ENCODE results near the gene DBH. TPM values are rescaled to one million over a fixed set of nuclear protein-coding genes. Genes with fewer than 3 reads are reported as not detected.

Gene DBH
- total and polyA plus RNA-seq, 10 of the 15 experiments (the other 5 are each of a cell fraction or from before 2014, with no cell fraction given) = not detected

DNA sequence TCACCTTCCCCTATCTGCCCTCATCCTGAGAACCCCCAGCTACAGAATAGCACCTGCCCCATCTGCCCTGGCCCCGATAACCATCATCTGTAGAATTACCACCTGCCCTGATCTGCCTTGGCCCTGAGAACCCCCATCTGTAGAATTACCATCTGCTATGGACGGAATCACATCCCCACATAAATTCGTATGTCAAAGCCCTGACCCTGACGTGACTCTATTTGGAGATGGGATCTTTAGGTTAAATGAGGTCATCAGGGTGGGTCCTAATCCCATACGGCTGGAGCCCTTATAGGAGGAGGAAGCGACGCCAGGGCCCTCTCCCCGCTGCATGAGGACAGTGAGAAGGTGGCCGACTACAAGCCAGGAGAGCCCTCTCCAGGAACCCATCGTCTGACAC is 69.4 kb downstream of the DBH start:
- WGBS (ENCODE audit: insufficient coverage, insufficient replicate concordance, low lambda C conversion rate, missing lambda C conversion rate) = 47% methylated on average over 10 of the region's 10 CpGs
- no TSS peak for BruUV-seq (replicated peaks)
- ChIA-PET RAD21 (ENCODE audit: unreplicated experiment) (no interaction called here), SMC1A (ENCODE audit: uncharacterized antibody, unreplicated experiment) (no interaction called here), CTCF (no interaction called here), POLR2A (no interaction called here)
- Histone ChIP-seq H3K4me2 (ENCODE audit: control insufficient read depth, insufficient read depth) (no peak overlapping the region), H3K4me1 (ENCODE audit: control insufficient read depth, insufficient read depth, low read length) (peaks cover 4% of the 10 kb centered on the region), H3K9me3 (replicated peaks; ENCODE audit: control insufficient read depth, insufficient read depth, low read length) (no peaks in the 10 kb centered on the region), H3K27ac (ENCODE audit: control insufficient read depth, insufficient read depth) (no peak overlapping the region), H3K79me2 (ENCODE audit: control insufficient read depth, insufficient read depth, low read length) (no peaks in the 10 kb centered on the region), H3K4me3 (no peak overlapping the region), H3K9ac (ENCODE audit: control insufficient read depth, insufficient read depth, low read length) (no peak overlapping the region), H3K27me3 (replicated peaks in 1 of 2; ENCODE audit: control insufficient read depth in 2 of 2, insufficient read depth in 2 of 2, low read length in 1 of 2) (peaks cover 10 to 24% of the 10 kb centered on the region in 2 experiments), H4K20me1 (ENCODE audit: control insufficient read depth, insufficient read depth) (no peaks in the 10 kb centered on the region), H3K36me3 (ENCODE audit: control insufficient read depth in 2 of 2, insufficient read depth in 2 of 2, low read length in 1 of 2) (no peaks in the 10 kb centered on the region), H2AFZ (ENCODE audit: control insufficient read depth, low read depth, low read length) (no peak overlapping the region)
- DNase-seq (ENCODE audit: low read depth, low spot score) (no peak), FAIRE-seq (no peak), ATAC-seq (no peak)
- TF ChIP-seq SMC3 (IDR thresholded peaks at IDR 0.05; ENCODE audit: borderline replicate concordance, low read length) (no peak), ZNF274 (IDR thresholded peaks at IDR 0.05; ENCODE audit: insufficient read depth, insufficient read length) (no peak), CHD2 (IDR thresholded peaks at IDR 0.05; ENCODE audit: borderline replicate concordance, low read depth, low read length) (no peak), RELA (IDR thresholded peaks at IDR 0.05; ENCODE audit: borderline replicate concordance, partially characterized antibody) (no peak), NFXL1 (IDR thresholded peaks at IDR 0.05; ENCODE audit: borderline replicate concordance) (no peak), MYC (IDR thresholded peaks at IDR 0.05; ENCODE audit: insufficient read depth, insufficient read length, insufficient replicate concordance, low read length, severe bottlenecking) (no peak), ZNF217 (IDR thresholded peaks at IDR 0.05) (no peak), ZNF24 (IDR thresholded peaks at IDR 0.05) (no peak), HDAC6 (IDR thresholded peaks at IDR 0.05; ENCODE audit: unreplicated experiment) (no peak), MXI1 (IDR thresholded peaks at IDR 0.05; ENCODE audit: low read depth, low read length) (no peak), NFIC (IDR thresholded peaks at IDR 0.05; ENCODE audit: low read depth, low read length) (no peak), KLF5 (IDR thresholded peaks at IDR 0.05; ENCODE audit: partially characterized antibody) (no peak), IKZF1 (conservative IDR thresholded peaks at IDR 0.05) (no peak), EZH2 (IDR thresholded peaks at IDR 0.05; ENCODE audit: borderline replicate concordance, control insufficient read depth, low read depth, low read length) (no peak)
- TF ChIP-seq, protein P1, sequence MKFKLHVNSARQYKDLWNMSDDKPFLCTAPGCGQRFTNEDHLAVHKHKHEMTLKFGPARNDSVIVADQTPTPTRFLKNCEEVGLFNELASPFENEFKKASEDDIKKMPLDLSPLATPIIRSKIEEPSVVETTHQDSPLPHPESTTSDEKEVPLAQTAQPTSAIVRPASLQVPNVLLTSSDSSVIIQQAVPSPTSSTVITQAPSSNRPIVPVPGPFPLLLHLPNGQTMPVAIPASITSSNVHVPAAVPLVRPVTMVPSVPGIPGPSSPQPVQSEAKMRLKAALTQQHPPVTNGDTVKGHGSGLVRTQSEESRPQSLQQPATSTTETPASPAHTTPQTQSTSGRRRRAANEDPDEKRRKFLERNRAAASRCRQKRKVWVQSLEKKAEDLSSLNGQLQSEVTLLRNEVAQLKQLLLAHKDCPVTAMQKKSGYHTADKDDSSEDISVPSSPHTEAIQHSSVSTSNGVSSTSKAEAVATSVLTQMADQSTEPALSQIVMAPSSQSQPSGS (IDR thresholded peaks at IDR 0.05; ENCODE audit: low read length) = no peak
- in situ Hi-C loops (cut with MboI) (no loop called here), intact Hi-C loops (cut with micrococcal nuclease; ENCODE audit: unreplicated experiment) (no loop called here)
